GM18519 (cell line): ENCODE data around the gene ARHGAP25.
A peak's percentile ranks its signal among the peaks of the same experiment; 100 is the strongest.

Source experiments
- ATAC-seq: cut with Tn5 transposase; IDR thresholded peaks from one replicate; pipeline ENCODE4 v1.9.1; 2021; ENCODE audit warnings: mild to moderate bottlenecking, moderate library complexity; ENCODE audit not compliant: unreplicated experiment, low FRiP score

ARHGAP25 gene

DNA sequence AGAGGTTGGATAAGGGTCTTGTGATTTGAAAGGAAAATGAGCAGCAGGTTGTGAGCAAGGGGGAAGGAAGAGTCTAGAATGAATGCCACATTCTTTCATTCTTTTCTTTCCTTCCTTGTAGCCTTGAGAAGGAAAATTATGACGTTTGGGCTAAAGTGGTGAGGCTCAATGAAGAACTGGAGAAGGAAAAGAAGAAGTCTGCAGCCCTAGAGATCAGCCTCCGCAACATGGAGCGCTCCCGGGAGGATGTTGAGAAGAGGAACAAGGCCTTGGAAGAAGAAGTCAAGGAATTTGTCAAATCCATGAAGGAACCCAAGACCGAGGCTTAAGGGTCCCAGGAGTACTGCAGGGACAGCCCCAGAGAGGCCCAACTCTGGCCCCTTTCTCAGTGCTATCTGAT is 91.3 kb downstream of the ARHGAP25 start:
- ATAC-seq = no peak

DNA sequence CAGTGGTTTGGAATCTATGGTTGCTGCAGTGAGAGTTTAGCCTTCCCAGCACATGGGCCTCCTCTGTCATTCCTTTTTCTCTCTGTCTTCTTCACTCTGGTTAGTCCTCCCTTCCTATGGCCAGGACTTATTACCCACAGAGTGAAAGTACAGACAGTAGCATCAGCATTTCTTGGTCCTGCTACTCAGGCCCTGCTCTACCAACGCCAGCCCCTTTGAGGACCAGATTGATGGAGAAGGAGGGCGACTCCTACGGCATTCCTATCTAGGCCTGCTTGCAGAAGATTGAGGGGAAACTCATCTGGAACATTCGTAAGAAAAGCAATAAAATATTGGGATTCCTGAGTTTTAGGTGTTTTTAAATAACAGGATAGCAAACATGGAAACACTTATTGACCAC is 93.1 kb downstream of the ARHGAP25 start:
- ATAC-seq = no peak

DNA sequence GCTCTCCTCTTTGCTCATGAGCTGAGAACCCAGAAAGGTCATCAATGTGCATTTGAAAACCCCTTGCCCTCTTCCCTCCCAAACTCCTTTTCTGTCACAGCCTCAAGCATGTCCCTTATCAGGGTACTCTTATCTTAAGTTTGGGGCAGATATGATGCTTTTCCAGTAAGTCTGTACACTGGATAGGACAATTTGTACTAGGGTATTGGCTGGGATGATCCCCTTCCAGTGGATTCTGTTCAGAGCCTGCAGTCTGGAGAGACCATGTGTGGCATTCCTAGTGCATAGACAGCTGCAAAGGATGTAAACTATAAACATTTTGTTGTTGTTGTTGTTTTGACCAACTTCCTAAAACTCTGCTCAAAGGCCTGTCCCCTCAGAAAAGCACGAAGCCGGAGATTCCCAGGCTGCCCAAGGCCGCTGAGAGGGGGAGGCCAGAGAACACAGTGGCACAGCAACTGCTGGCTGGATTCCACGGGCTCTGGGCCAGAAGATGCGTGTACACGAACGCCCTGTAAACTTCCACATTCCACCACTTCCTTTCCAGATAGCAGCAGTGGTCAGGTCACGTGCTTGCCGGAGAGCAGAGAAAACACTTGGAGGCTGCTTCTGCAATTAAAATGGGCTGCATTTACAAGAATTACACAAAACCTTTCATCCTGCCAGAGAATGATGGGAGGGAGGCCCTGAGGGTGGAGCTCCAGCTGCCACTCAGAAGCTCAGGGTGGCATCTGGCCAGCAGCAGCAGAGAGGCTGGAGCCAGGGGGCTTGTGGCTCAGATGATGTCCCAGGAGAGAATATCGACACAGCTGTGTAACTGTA is 94.5 kb downstream of the ARHGAP25 start:
- ATAC-seq = no peak

- ATAC-seq = no peak
Observed at GRCh38 chr2:68829749-68830148, 95.1 kb downstream of the ARHGAP25 start.

DNA sequence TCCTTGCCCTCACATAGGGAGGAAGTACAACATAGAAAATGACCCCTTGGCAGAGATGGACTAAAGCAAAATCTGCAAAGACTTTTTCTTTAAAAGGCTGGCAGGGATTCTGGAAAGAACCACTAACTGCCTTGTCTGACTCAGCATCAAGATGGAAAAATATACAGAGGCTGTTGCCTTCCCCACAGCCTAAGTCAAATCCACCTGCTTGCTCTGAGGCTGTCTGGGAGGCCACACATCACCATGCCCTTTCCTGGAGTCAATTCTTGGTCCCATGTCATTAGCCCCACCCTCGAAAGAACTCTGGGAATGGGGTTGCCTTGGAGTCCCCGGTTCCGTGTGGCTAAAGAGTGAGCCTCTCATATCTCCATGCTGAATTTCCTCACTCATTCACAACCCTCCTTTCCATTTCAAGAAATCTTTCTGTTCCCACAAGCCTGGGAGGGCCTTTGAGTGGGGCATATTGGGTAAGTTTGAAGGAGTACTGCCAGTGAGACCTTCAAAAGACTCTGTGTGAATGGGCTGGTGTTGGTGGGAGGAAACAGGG is 97.1 kb downstream of the ARHGAP25 start:
- no peak for ATAC-seq

GRCh38 chr2:68832233-68832869 is 97.7 kb downstream of the ARHGAP25 start:
- ATAC-seq = peak; percentile 46

GRCh38 chr2:68833162-68833561 is 98.6 kb downstream of the ARHGAP25 start:
- ATAC-seq = no peak

GRCh38 chr2:68834737-68835376 is 100.2 kb downstream of the ARHGAP25 start:
- no peak for ATAC-seq

DNA sequence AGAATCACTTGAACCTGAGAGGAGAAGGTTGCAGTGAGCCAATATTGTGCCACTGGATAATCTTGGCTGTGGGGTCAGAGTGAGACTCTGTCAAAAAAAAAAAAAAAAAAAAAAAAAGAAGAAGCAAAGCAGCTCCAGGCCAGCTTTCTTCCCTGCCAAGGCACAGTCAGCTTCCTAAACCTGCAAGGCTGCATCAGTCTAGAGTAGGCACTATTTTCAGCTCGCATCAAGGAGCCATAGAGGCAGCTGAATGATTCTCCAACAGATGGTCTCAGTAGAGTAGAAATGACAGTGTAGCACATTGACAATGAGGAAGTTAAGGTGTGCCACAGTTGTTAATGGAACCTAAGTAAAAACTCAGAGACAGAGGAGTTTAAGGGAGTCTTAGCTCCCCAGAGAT is 101.0 kb downstream of the ARHGAP25 start:
- ATAC-seq = no peak

GRCh38 chr2:68837164-68837860 is 102.7 kb downstream of the ARHGAP25 start:
- ATAC-seq = no peak

DNA sequence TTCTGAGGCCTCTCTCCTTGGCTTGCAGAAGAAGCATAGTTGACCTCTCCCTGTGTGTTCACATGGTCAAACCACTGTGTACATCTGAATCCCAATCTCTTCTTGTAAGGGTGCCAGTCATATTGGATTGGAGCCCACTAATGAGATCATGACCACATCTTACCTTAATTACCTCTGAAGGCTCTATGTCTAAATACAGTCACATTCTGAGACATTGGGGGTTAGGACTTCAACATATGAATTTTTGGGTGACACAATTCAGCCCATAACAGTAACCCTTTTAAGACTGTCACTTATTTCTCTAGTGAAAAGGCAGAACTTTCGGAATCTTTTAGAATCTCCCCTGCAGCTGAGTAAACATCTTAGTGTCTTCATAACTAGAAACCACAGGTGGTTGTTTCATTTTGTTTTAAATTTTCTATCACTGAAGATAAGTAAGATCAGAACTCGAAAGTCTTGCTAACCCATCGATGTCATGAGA is 103.3 kb downstream of the ARHGAP25 start:
- no peak for ATAC-seq

DNA sequence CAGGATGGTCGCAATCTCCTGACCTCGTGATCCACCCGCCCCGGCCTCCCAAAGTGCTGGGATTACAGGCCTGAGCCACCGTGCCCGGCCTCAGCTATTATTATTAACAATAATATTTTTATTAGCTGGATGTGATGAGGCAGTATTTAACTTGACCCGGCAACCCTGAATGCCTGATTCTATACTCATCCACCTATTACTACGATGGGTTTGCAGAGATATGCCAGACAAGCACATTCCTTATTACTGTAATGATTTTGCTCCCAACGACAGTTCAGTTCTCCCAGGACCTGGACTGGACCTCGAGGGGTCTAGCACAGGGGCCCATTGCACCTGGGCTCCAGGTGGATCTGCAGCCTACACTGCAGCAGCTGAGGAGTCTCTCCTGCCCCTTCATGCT is 104.0 kb downstream of the ARHGAP25 start:
- no peak for ATAC-seq

- no peak for ATAC-seq
Observed at GRCh38 chr2:68839260-68839833, 104.7 kb downstream of the ARHGAP25 start.

- no peak for ATAC-seq
Observed at GRCh38 chr2:68845043-68845442, 110.4 kb downstream of the ARHGAP25 start.

DNA sequence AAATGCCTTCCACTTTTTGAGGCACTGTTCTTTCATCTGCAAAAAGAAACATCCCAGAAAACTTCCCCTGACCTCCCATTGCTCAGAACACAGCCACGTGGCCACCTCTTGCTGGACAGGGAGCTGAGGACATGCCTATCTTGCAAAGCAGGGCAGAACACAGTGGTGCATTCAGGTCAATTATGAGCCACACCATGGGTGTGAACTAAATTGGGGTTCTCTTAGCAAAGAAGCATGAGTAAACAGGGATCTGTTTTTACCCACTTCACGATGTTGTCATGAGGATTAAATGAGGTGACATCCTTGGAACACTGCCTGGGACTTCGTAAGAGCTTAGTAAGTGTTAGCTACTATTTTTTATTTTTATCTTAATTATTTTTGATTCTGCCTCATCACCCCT is 111.5 kb downstream of the ARHGAP25 start:
- ATAC-seq = no peak

DNA sequence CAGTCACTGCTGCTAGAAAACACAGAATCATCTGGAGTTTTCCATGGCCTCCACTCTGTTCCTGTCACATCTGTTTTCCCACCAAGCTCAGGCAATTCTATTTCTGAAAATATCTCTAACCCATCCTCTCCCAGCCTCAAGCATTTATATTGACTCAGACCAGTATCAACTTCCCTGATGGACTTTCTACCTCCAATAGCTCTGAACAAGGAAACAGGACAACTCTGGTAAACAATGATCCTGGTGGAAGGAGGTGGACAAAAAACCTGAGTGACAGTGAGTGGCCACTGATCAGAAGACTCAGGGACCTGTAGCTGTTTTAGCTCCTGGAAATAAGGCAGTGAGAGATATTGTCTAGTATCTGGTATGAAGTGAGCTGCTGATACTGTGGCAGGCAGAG is 113.1 kb downstream of the ARHGAP25 start:
- no peak for ATAC-seq

GRCh38 chr2:68849579-68850030 is 115.0 kb downstream of the ARHGAP25 start:
- no peak for ATAC-seq

- no peak for ATAC-seq
Observed at GRCh38 chr2:68850524-68850923, 115.9 kb downstream of the ARHGAP25 start.

- ATAC-seq = no peak
Observed at GRCh38 chr2:68853035-68853434, 118.4 kb downstream of the ARHGAP25 start.

GRCh38 chr2:68853915-68854314 is 119.3 kb downstream of the ARHGAP25 start:
- no peak for ATAC-seq
